OCI-LY7 (cell line): ENCODE data around the gene ARHGEF40. TPM values are rescaled to one million over a fixed set of nuclear protein-coding genes. Genes with fewer than 3 reads are reported as not detected.

ENCODE experiments used
- BruUV-seq: library from RNA; stranded (reverse); fragments of 400-500 nt; replicated peaks from 2 replicates; lab custom pipeline; 2021; lab: Mats Ljungman, UMichigan
- CTCF ChIA-PET: fragments of 300-600 bp; sonication (Branson Sonifier 250); formaldehyde crosslinking; loops from one replicate; lab custom pipeline; 2022; ENCODE audit warnings: antibody characterized with exemption; ENCODE audit not compliant: unreplicated experiment; lab: Charles Lee
- POLR2A ChIA-PET: fragments of 300-600 bp; sonication (Branson Sonifier 250); formaldehyde crosslinking; loops from one replicate; lab custom pipeline; 2022; ENCODE audit warnings: antibody characterized with exemption; lab: Charles Lee
- DNase-seq: peaks from one replicate; pipeline ENCODE4 v3.0.0-alpha.2; 2015; ENCODE audit warnings: low spot score
- H2AFZ ChIP-seq: fragments of 200-600 bp; sonication (generic), shearing (Covaris generic); 2 replicates; pipeline ENCODE4 v1.6.1; 2014; ENCODE audit warnings: mild to moderate bottlenecking, antibody characterized with exemption, low read length, moderate library complexity
- H3K27ac ChIP-seq: fragments of 200-600 bp; sonication (generic); 2 replicates; pipeline ENCODE4 v1.5.1; 2014; ENCODE audit warnings: mixed run types, low read depth, mild to moderate bottlenecking, moderate library complexity, low read length, inconsistent platforms; ENCODE audit not compliant: poor library complexity, severe bottlenecking
- H3K36me3 ChIP-seq: fragments of 200-600 bp; sonication (generic); 2 replicates; pipeline ENCODE4 v1.6.1; 2014; ENCODE audit warnings: mild to moderate bottlenecking, antibody characterized with exemption, low read length, moderate library complexity, mixed read lengths; ENCODE audit not compliant: insufficient read depth
- H3K4me1 ChIP-seq: fragments of 200-600 bp; sonication (generic); 2 replicates; pipeline ENCODE4 v1.5.1; 2014; ENCODE audit warnings: mild to moderate bottlenecking, low read length; ENCODE audit not compliant: insufficient read depth, poor library complexity, severe bottlenecking
- H3K4me2 ChIP-seq: fragments of 200-600 bp; sonication (generic); 2 replicates; pipeline ENCODE4 v1.6.1; 2014; ENCODE audit warnings: mild to moderate bottlenecking, low read length
- H3K4me3 ChIP-seq: fragments of 200-600 bp; sonication (generic); 2 replicates; pipeline ENCODE4 v1.5.1; 2014; ENCODE audit warnings: mild to moderate bottlenecking, low read depth, low read length; ENCODE audit not compliant: poor library complexity, severe bottlenecking
- H3K79me2 ChIP-seq: fragments of 200-600 bp; sonication (generic); 2 replicates; pipeline ENCODE4 v1.6.1; 2016; ENCODE audit warnings: low read depth, mild to moderate bottlenecking, low read length, moderate library complexity, mixed read lengths; ENCODE audit not compliant: insufficient read depth
- H3K9me2 ChIP-seq: fragments of 200-600 bp; sonication (generic); 2 replicates; pipeline ENCODE4 v1.6.1; 2016; ENCODE audit warnings: mild to moderate bottlenecking, low read length, mixed read lengths; ENCODE audit not compliant: insufficient read depth
- H3K9me3 ChIP-seq: fragments of 200-600 bp; sonication (generic); 2 replicates; pipeline ENCODE4 v1.6.1; 2014; ENCODE audit warnings: mild to moderate bottlenecking, mixed run types, low read length, mixed read lengths
- H4K20me1 ChIP-seq: fragments of 200-600 bp; sonication (generic); 2 replicates; pipeline ENCODE4 v1.6.1; 2014; ENCODE audit warnings: mild to moderate bottlenecking, antibody characterized with exemption, low read length, moderate library complexity, mixed read lengths; ENCODE audit not compliant: insufficient read depth
- EZH2phosphoT487 ChIP-seq: fragments of 200-600 bp; sonication (generic); IDR thresholded peaks from 2 replicates; pipeline ENCODE4 v1.6.1; 2018; ENCODE audit warnings: low read depth, borderline replicate concordance, mild to moderate bottlenecking, mixed run types, antibody characterized with exemption, low read length, moderate library complexity, mixed read lengths
- intact Hi-C: fragments of 100-400 bp; cut with micrococcal nuclease; formaldehyde crosslinking; loops from one replicate; pipeline ENCODE4 v1.10.0; 2022; ENCODE audit not compliant: unreplicated experiment
- total RNA-seq, 2 experiments: library from RNA; depleted of rRNA in 1 of 2; stranded (reverse); fragments of >200 nt in 1 of 2; shearing (Covaris generic) in 1 of 2; gene quantifications; 2 replicates each; pipeline ENCODE4 v1.2.3, GENCODE V29; 2014 to 2022
- TF ChIP-seq, protein P1 (sequence below): fragments of 200-600 bp; sonication (generic); conservative IDR thresholded peaks from 2 replicates; pipeline ENCODE4 v1.5.1; 2014; ENCODE audit warnings: mild to moderate bottlenecking, antibody characterized with exemption, low read length, moderate library complexity, mixed read lengths

ARHGEF40 gene
- total RNA-seq, 2 experiments from 2014 or later: 1.3 to 2.0 TPM

DNA sequence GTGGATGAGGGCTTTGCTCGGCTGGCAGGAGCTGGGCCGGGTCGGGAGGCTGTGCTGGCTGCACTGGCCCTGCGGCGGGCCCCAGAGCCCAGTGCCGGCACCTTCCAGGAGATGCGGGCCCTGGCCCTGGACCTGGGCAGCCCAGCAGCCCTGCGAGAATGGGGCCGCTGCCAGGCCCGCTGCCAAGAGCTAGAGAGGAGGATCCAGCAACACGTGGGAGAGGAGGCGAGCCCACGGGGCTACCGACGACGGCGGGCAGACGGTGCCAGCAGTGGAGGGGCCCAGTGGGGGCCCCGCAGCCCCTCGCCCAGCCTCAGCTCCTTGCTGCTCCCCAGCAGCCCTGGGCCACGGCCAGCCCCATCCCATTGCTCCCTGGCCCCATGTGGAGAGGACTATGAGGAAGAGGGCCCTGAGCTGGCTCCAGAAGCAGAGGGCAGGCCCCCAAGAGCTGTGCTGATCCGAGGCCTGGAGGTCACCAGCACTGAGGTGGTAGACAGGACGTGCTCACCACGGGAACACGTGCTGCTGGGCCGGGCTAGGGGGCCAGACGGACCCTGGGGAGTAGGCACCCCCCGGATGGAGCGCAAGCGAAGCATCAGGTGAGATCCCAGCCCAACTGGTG is 11.5 kb downstream of the ARHGEF40 start:
- no peak overlapping the region for H3K4me2 ChIP-seq
- H3K36me3 ChIP-seq: no peaks in the 10 kb centered on the region
- H3K4me1 ChIP-seq: no peaks in the 10 kb centered on the region
- intact Hi-C loops: no loop called here
- BruUV-seq: no TSS peak
- TF ChIP-seq, protein P1, sequence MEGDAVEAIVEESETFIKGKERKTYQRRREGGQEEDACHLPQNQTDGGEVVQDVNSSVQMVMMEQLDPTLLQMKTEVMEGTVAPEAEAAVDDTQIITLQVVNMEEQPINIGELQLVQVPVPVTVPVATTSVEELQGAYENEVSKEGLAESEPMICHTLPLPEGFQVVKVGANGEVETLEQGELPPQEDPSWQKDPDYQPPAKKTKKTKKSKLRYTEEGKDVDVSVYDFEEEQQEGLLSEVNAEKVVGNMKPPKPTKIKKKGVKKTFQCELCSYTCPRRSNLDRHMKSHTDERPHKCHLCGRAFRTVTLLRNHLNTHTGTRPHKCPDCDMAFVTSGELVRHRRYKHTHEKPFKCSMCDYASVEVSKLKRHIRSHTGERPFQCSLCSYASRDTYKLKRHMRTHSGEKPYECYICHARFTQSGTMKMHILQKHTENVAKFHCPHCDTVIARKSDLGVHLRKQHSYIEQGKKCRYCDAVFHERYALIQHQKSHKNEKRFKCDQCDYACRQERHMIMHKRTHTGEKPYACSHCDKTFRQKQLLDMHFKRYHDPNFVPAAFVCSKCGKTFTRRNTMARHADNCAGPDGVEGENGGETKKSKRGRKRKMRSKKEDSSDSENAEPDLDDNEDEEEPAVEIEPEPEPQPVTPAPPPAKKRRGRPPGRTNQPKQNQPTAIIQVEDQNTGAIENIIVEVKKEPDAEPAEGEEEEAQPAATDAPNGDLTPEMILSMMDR: no peak
- TF ChIP-seq EZH2phosphoT487: no peak
- no peaks in the 10 kb centered on the region for H3K9me3 ChIP-seq
- H3K9me2 ChIP-seq: no peaks in the 10 kb centered on the region
- no peak overlapping the region for H3K27ac ChIP-seq
- CTCF ChIA-PET: no interaction called here
- POLR2A ChIA-PET: no interaction called here
- DNase-seq: no peak
- no peaks in the 10 kb centered on the region for H4K20me1 ChIP-seq
- no peak overlapping the region for H3K4me3 ChIP-seq
- H2AFZ ChIP-seq: no peak overlapping the region
- no peaks in the 10 kb centered on the region for H3K79me2 ChIP-seq

DNA sequence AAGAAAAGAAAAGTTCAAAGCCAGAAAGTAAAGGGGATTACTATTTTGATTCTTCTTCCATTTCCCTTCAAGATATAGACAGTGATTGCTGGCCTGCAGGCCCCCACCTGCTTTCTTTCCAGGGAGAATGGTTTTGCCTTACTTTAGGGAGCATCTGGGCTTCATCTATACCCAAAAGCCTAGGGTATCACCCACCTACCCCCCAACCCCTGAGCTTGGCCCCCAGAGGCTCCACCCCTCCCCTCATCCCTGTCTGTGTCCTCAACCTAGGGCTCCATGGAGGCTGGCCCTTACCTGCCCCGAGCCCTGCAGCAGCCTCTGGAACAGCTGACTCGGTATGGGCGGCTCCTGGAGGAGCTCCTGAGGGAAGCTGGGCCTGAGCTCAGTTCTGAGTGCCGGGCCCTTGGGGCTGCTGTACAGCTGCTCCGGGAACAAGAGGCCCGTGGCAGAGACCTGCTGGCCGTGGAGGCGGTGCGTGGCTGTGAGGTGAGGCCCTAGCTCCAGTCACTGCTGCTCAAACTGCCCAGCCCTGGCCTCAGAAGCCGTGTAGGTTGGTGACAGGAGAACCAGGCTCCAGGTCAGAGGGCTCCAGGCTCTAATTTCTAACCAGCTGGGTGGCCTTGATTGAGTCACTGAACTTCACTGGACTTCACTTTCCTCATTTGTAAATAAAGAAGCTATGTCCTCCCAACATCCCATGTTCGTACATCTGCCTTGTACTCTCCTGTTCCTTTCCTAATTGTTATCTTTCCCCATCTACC is 13.6 kb downstream of the ARHGEF40 start:
- H2AFZ ChIP-seq: no peak overlapping the region
- H3K9me2 ChIP-seq: no peaks in the 10 kb centered on the region
- no peaks in the 10 kb centered on the region for H3K9me3 ChIP-seq
- no TSS peak for BruUV-seq
- DNase-seq: no peak
- no peak overlapping the region for H3K27ac ChIP-seq
- H4K20me1 ChIP-seq: no peaks in the 10 kb centered on the region
- H3K4me3 ChIP-seq: no peak overlapping the region
- H3K4me1 ChIP-seq: peaks cover 11% of the 10 kb centered on the region
- POLR2A ChIA-PET: interaction anchor here (1.0 kb wide), 1 partner anchor 13 kb away, joined by 3 read pairs; the partner anchor contains the start of gene ARHGEF40
- TF ChIP-seq, protein P1: no peak
- TF ChIP-seq EZH2phosphoT487: no peak
- CTCF ChIA-PET: no interaction called here
- H3K79me2 ChIP-seq: no peaks in the 10 kb centered on the region
- intact Hi-C loops: no loop called here
- no peak overlapping the region for H3K4me2 ChIP-seq
- H3K36me3 ChIP-seq: no peaks in the 10 kb centered on the region

DNA sequence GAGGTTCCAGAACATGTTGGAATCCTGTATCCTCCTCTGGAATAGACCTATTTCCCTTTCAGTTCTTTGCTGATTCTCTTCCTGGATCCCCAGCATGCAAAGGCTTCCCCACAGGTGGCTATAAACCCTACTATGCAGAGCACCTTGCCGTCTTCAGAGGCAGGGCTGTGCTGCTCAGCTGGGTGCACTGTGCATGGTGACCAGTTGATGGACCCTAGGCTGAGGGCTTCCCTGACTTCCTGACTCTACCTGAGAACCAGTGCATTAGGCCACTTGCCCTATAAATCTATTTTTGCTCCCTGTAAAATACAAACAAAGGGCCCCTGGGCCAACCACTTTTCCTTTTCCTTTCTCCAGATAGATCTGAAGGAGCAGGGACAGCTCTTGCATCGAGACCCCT is 14.3 kb downstream of the ARHGEF40 start:
- H3K9me2 ChIP-seq: no peaks in the 10 kb centered on the region
- peaks cover 11% of the 10 kb centered on the region for H3K4me1 ChIP-seq
- BruUV-seq: no TSS peak
- no peak overlapping the region for H3K27ac ChIP-seq
- CTCF ChIA-PET: no interaction called here
- POLR2A ChIA-PET: interaction anchor here (1.0 kb wide), 1 partner anchor 14 kb away, joined by 3 read pairs; the partner anchor contains the start of gene ARHGEF40
- DNase-seq: no peak
- H3K79me2 ChIP-seq: no peaks in the 10 kb centered on the region
- no peak overlapping the region for H3K4me3 ChIP-seq
- no peak for TF ChIP-seq EZH2phosphoT487
- TF ChIP-seq, protein P1: no peak
- H3K4me2 ChIP-seq: no peak overlapping the region
- H4K20me1 ChIP-seq: no peaks in the 10 kb centered on the region
- intact Hi-C loops: no loop called here
- H2AFZ ChIP-seq: no peak overlapping the region
- no peaks in the 10 kb centered on the region for H3K9me3 ChIP-seq
- H3K36me3 ChIP-seq: no peaks in the 10 kb centered on the region
